Panc1 (cell line): ENCODE measurements around the gene PCGF5. TPM values are rescaled to one million over a fixed set of nuclear protein-coding genes. Genes with fewer than 3 reads are reported as not detected.

Source experiments
- ATAC-seq: fragments of 200-7000 bp; cut with Tn5 transposase; 2 replicates; pipeline ENCODE4 v1.9.1; 2020; ENCODE audit warnings: mild to moderate bottlenecking, moderate library complexity
- BruUV-seq: library from RNA; stranded (reverse); fragments of 400-500 nt; replicated peaks from 2 replicates; lab custom pipeline; 2021; lab: Mats Ljungman, UMichigan
- CTCF ChIA-PET: fragments of 300-600 bp; sonication (Branson Sonifier 250); formaldehyde crosslinking; loops from one replicate; lab custom pipeline; 2022; ENCODE audit warnings: antibody characterized with exemption; lab: Charles Lee
- POLR2A ChIA-PET: fragments of 300-600 bp; sonication (Branson Sonifier 250); formaldehyde crosslinking; loops from one replicate; lab custom pipeline; 2022; ENCODE audit warnings: antibody characterized with exemption; lab: Charles Lee
- DNase-seq: peaks from one replicate; pipeline ENCODE4 v3.0.0-alpha.2; 2010; ENCODE audit warnings: low read depth, low spot score
- H3K27ac ChIP-seq: 2 replicates; pipeline ENCODE4 v1.5.1; 2011; ENCODE audit warnings: mild to moderate bottlenecking, low read length, inconsistent platforms
- H3K27me3 ChIP-seq: fragments of 200-500 bp; sonication (Bioruptor generic); 2 replicates; pipeline ENCODE4 v1.6.0; 2014; ENCODE audit warnings: low read length, inconsistent platforms; ENCODE audit not compliant: control insufficient read depth, insufficient read depth
- H3K36me3 ChIP-seq: fragments of 200-500 bp; sonication (Bioruptor generic); 2 replicates; pipeline ENCODE4 v1.5.1; 2014; ENCODE audit warnings: inconsistent platforms, mild to moderate bottlenecking, low read length, moderate library complexity; ENCODE audit not compliant: control insufficient read depth, insufficient read depth
- H3K4me1 ChIP-seq: 2 replicates; pipeline ENCODE4 v1.5.1; 2011; ENCODE audit warnings: inconsistent platforms, mild to moderate bottlenecking, low read length, moderate library complexity; ENCODE audit not compliant: control insufficient read depth, insufficient read depth
- H3K4me3 ChIP-seq, 2 experiments: 2 replicates each; pipeline ENCODE4 v1.5.1; 2011 to 2012; ENCODE audit warnings: low read depth in 2 of 2, low read length in 2 of 2, mild to moderate bottlenecking in 2 of 2, inconsistent platforms in 1 of 2, moderate library complexity in 1 of 2
- H3K9me3 ChIP-seq: fragments of 200-500 bp; sonication (Bioruptor generic); 2 replicates; pipeline ENCODE4 v1.5.1; 2014; ENCODE audit warnings: low read depth, mild to moderate bottlenecking, inconsistent platforms, low read length, moderate library complexity; ENCODE audit not compliant: control insufficient read depth, insufficient read depth
- POLR2AphosphoS5 ChIP-seq: IDR thresholded peaks from 2 replicates; pipeline ENCODE4 v1.6.1; 2012; ENCODE audit warnings: mild to moderate bottlenecking, low read depth, low read length, moderate library complexity
- SIN3A ChIP-seq: IDR thresholded peaks from 2 replicates; pipeline ENCODE4 v1.6.1; 2012; ENCODE audit warnings: low read depth, mild to moderate bottlenecking, low read length, moderate library complexity, borderline replicate concordance; ENCODE audit not compliant: insufficient read depth
- TCF7L2 ChIP-seq: IDR thresholded peaks from 2 replicates; pipeline ENCODE4 v1.6.1; 2011; ENCODE audit warnings: mild to moderate bottlenecking, low read depth, low read length, inconsistent platforms
- in situ Hi-C: cut with HindIII; loops from 2 replicates; pipeline ENCODE4 v1.10.0; 2016; ENCODE audit warnings: low sequenced_read_pairs, low pct_unique_long_range_greater_than_20kb
- intact Hi-C: fragments of 100-400 bp; cut with micrococcal nuclease; formaldehyde crosslinking; loops from one replicate; pipeline ENCODE4 v1.10.0; 2022; ENCODE audit not compliant: unreplicated experiment
- total RNA-seq: library from RNA; stranded (reverse); gene quantifications from one replicate; pipeline ENCODE4 v1.2.1, GENCODE V29; 2021; ENCODE audit not compliant: unreplicated experiment
- TF ChIP-seq, protein P1 (sequence below), 2 experiments: IDR thresholded peaks; 2 replicates each; pipeline ENCODE4 v1.6.1; 2011 to 2012; ENCODE audit warnings: low read depth in 2 of 2, control low read depth in 1 of 2, low read length in 1 of 2, mild to moderate bottlenecking in 1 of 2, moderate library complexity in 1 of 2; ENCODE audit not compliant: insufficient read depth in 1 of 2
- TF ChIP-seq, protein P2 (sequence below): fragments of 450-650 bp; IDR thresholded peaks from 2 replicates; pipeline ENCODE4 v1.5.1; 2017; ENCODE audit warnings: mild to moderate bottlenecking

The PCGF5 gene
- total RNA-seq, 1 experiment from 2014 or later = 23.3 TPM

DNA sequence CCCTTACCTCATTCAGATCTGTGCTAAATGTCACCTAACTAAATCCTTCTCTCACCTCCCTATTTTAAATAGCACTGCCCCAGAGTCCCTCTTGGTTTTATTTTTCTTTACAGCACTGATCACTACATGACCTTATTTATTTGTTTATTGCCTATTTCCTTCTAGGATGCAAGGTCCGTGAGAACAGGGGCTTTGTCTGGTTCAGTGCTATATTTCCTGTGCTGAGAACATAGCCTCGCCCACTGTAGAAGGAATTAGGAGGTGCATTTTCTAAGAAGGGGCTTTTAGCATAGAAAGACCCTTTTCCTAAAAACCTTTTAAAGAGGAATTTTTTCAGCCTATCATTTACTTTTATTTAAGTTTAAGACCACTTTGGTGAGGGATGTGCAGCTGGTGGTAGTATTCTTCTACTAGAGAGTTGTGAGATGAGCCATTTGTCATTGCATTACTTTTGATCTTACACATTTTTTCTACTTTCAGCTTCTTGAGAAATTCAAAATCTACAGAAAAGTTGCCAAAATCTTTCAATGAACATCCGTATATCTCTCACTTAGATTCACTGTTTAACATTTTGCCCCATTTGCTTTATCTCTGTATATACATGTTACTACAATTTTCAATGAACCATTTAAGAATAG, 13.5 kb upstream of the PCGF5 start:
- TF ChIP-seq, protein P1, sequence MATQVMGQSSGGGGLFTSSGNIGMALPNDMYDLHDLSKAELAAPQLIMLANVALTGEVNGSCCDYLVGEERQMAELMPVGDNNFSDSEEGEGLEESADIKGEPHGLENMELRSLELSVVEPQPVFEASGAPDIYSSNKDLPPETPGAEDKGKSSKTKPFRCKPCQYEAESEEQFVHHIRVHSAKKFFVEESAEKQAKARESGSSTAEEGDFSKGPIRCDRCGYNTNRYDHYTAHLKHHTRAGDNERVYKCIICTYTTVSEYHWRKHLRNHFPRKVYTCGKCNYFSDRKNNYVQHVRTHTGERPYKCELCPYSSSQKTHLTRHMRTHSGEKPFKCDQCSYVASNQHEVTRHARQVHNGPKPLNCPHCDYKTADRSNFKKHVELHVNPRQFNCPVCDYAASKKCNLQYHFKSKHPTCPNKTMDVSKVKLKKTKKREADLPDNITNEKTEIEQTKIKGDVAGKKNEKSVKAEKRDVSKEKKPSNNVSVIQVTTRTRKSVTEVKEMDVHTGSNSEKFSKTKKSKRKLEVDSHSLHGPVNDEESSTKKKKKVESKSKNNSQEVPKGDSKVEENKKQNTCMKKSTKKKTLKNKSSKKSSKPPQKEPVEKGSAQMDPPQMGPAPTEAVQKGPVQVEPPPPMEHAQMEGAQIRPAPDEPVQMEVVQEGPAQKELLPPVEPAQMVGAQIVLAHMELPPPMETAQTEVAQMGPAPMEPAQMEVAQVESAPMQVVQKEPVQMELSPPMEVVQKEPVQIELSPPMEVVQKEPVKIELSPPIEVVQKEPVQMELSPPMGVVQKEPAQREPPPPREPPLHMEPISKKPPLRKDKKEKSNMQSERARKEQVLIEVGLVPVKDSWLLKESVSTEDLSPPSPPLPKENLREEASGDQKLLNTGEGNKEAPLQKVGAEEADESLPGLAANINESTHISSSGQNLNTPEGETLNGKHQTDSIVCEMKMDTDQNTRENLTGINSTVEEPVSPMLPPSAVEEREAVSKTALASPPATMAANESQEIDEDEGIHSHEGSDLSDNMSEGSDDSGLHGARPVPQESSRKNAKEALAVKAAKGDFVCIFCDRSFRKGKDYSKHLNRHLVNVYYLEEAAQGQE (IDR thresholded peaks at IDR 0.05; ENCODE audit: insufficient read depth in 1 of 2, low read depth in 2 of 2, low read length in 1 of 2) = no peak
- no peak for TF ChIP-seq POLR2AphosphoS5
- TF ChIP-seq TCF7L2 = no peak
- TF ChIP-seq SIN3A = no peak
- TF ChIP-seq, protein P2, sequence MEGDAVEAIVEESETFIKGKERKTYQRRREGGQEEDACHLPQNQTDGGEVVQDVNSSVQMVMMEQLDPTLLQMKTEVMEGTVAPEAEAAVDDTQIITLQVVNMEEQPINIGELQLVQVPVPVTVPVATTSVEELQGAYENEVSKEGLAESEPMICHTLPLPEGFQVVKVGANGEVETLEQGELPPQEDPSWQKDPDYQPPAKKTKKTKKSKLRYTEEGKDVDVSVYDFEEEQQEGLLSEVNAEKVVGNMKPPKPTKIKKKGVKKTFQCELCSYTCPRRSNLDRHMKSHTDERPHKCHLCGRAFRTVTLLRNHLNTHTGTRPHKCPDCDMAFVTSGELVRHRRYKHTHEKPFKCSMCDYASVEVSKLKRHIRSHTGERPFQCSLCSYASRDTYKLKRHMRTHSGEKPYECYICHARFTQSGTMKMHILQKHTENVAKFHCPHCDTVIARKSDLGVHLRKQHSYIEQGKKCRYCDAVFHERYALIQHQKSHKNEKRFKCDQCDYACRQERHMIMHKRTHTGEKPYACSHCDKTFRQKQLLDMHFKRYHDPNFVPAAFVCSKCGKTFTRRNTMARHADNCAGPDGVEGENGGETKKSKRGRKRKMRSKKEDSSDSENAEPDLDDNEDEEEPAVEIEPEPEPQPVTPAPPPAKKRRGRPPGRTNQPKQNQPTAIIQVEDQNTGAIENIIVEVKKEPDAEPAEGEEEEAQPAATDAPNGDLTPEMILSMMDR = no peak
- Histone ChIP-seq H3K27me3 (peaks cover 25% of the 10 kb centered on the region; the same call in 1 of the 2 replicates), H3K4me1 (no peaks in the 10 kb centered on the region), H3K36me3 (no peaks in the 10 kb centered on the region), H3K4me3 (no peak overlapping the region), H3K27ac (no peak overlapping the region), H3K9me3 (no peaks in the 10 kb centered on the region)
- ATAC-seq (no peak), DNase-seq (no peak)
- in situ Hi-C loops = no loop called here
- intact Hi-C loops = no loop called here
- BruUV-seq = no TSS peak
- ChIA-PET CTCF (no interaction called here), POLR2A (no interaction called here)

DNA sequence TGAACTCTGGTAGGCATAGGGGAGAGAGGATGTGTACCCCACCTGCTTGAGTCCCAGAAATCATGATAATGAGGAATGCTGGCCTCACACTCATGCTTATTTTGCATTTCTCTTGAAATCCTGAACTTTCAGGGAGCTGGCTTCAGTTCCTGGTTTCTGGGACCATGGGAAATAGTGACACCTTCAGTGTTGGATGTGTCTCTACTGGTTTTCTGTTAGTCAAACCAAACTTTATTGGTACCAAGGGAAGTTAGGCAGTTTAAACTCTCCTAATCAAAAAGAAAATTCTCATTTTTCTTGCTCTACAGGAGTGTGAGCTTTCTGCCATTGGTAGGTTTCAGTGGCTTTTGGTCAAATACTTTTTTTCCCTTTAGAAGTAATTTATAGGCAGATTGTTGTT, 11.8 kb upstream of the PCGF5 start:
- H3K36me3 ChIP-seq = no peaks in the 10 kb centered on the region
- no TSS peak for BruUV-seq
- in situ Hi-C loops = no loop called here
- no peak for ATAC-seq
- no peak overlapping the region for H3K27ac ChIP-seq
- no peaks in the 10 kb centered on the region for H3K4me1 ChIP-seq
- no peak for TF ChIP-seq TCF7L2
- TF ChIP-seq, protein P1 (IDR thresholded peaks at IDR 0.05; ENCODE audit: insufficient read depth in 1 of 2, low read depth in 2 of 2, low read length in 1 of 2) = no peak
- TF ChIP-seq SIN3A = no peak
- TF ChIP-seq, protein P2 = no peak
- no peak for TF ChIP-seq POLR2AphosphoS5
- peaks cover 27% of the 10 kb centered on the region for H3K27me3 ChIP-seq
- intact Hi-C loops = no loop called here
- CTCF ChIA-PET = no interaction called here
- no peak for DNase-seq
- H3K4me3 ChIP-seq = no peak overlapping the region
- no peaks in the 10 kb centered on the region for H3K9me3 ChIP-seq
- POLR2A ChIA-PET = no interaction called here
